DOHH2 (cell line): Measurements from ENCODE around the gene C11orf54.

Source experiments
- EZH2phosphoT487 ChIP-seq: fragments of 200-600 bp; sonication (generic); IDR thresholded peaks from 2 replicates; pipeline ENCODE4 v1.6.1; 2017; ENCODE audit warnings: borderline replicate concordance, mild to moderate bottlenecking, antibody characterized with exemption, low read length, moderate library complexity, mixed read lengths
- TF ChIP-seq, protein P1 (sequence below): fragments of 200-600 bp; sonication (generic); IDR thresholded peaks from one replicate; pipeline ENCODE4 v1.5.1; 2014; ENCODE audit warnings: antibody characterized with exemption, mild to moderate bottlenecking, low read depth, low read length; ENCODE audit not compliant: poor library complexity, severe bottlenecking

DNA sequence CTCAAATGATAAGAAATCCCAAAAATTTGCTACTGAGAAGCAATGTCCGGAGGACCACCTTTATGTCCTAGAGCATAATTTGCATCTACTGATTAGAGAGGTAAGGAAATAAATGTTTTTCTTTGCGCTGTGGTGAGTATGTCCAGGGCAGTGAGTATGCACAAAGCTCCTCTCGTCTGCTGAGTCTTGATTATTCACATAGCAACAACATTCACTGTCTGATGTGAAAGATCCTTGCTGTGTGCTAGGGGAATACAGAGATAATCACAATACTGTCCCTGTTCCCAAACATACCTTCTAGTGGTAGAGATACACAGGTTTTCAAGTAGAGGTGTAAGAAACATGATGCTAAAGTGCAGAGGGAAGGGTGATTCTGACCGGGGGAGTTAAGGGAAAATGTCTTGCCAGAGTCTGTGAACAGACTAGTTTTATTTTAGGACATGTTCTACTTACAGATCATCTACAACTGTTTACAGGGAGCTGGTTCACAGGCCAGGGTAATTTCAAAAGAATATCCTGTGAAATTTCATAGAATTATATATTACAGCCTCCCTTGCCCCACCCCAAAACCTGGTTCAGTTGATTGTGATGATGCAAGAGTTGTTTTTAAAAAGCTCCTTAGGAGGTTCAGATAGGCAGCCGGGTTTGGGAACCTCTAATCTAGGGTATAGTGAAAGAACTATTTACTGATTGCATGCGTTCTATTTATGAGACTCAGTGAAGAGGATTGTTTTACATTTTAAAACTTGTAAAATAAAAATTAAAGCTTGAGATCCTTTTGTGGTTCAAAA lies 55.2 kb downstream of the C11orf54 start:
- TF ChIP-seq, protein P1, sequence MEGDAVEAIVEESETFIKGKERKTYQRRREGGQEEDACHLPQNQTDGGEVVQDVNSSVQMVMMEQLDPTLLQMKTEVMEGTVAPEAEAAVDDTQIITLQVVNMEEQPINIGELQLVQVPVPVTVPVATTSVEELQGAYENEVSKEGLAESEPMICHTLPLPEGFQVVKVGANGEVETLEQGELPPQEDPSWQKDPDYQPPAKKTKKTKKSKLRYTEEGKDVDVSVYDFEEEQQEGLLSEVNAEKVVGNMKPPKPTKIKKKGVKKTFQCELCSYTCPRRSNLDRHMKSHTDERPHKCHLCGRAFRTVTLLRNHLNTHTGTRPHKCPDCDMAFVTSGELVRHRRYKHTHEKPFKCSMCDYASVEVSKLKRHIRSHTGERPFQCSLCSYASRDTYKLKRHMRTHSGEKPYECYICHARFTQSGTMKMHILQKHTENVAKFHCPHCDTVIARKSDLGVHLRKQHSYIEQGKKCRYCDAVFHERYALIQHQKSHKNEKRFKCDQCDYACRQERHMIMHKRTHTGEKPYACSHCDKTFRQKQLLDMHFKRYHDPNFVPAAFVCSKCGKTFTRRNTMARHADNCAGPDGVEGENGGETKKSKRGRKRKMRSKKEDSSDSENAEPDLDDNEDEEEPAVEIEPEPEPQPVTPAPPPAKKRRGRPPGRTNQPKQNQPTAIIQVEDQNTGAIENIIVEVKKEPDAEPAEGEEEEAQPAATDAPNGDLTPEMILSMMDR, result no peak
- no peak for TF ChIP-seq EZH2phosphoT487
